Hematopoietic multipotent progenitor cell (in vitro differentiated cells): ENCODE measurements around the gene C6orf136. TPM values are rescaled to one million over a fixed set of nuclear protein-coding genes. Genes with fewer than 3 reads are reported as not detected.

Experiments used
- DNase-seq, 3 donors: peaks; one replicate each; pipeline ENCODE4 v3.0.0-alpha.2; 2011 to 2015; ENCODE audit warnings: low read depth in 2 of 3, low spot score in 2 of 3
- total RNA-seq: library from RNA; depleted of rRNA; stranded (reverse); fragments of >200 nt; gene quantifications from one replicate; pipeline ENCODE4 v1.2.3, GENCODE V29; 2012

Gene C6orf136
- 12.9 TPM for total RNA-seq

GRCh38 chr6:30646450-30647241, at the start of gene C6orf136:
Gene C6orf136, plus strand, starts transcription at chr6:30647133. Its CDS starts 99 bp downstream, at chr6:30647232.
- peak; percentile 89 to 96 (median 94) for DNase-seq

- peak; percentile 55 to 83 (median 66) for DNase-seq
These were observed 49.4 kb upstream of the C6orf136 start for GRCh38 chr6:30597315-30598144.

GRCh38 chr6:30598912-30599624, 47.9 kb upstream of the C6orf136 start:
- DNase-seq = no peak

GRCh38 chr6:30599625-30600324, 47.2 kb upstream of the C6orf136 start:
- DNase-seq = no peak

GRCh38 chr6:30600451-30600961, 46.4 kb upstream of the C6orf136 start:
- no peak for DNase-seq

GRCh38 chr6:30601436-30601814, 45.5 kb upstream of the C6orf136 start:
- no peak for DNase-seq

- DNase-seq = no peak
These were observed 44.9 kb upstream of the C6orf136 start for GRCh38 chr6:30601815-30602641.

GRCh38 chr6:30603961-30604360, 43.0 kb upstream of the C6orf136 start:
- no peak for DNase-seq

GRCh38 chr6:30610065-30610464, 36.9 kb upstream of the C6orf136 start:
- no peak for DNase-seq

- no peak for DNase-seq
These were observed 35.6 kb upstream of the C6orf136 start for GRCh38 chr6:30611150-30611855.

GRCh38 chr6:30611856-30612194, 35.1 kb upstream of the C6orf136 start:
- DNase-seq = no peak

- no peak for DNase-seq
These were observed 34.7 kb upstream of the C6orf136 start for GRCh38 chr6:30612213-30612612.

GRCh38 chr6:30612687-30613248, 34.2 kb upstream of the C6orf136 start:
- no peak for DNase-seq

GRCh38 chr6:30613251-30614043, 33.5 kb upstream of the C6orf136 start:
- DNase-seq = no peak

- DNase-seq = no peak
These were observed 32.7 kb upstream of the C6orf136 start for GRCh38 chr6:30614044-30614842.

GRCh38 chr6:30614843-30615218, 32.1 kb upstream of the C6orf136 start:
- DNase-seq = peak; percentile 75 to 99 (median 95)
